SW480 (cell line): Measurements from ENCODE around the gene UNCX.
A peak's percentile ranks its signal among the peaks of the same experiment; 100 is the strongest.
"Not testable (repeated sequence)": the region's sequence is repeated elsewhere in the genome, so short reads cannot be mapped to it uniquely, and the experiment has no call there.

Source experiments
- DNase-seq: peaks from one replicate; pipeline ENCODE4 v3.0.0-alpha.2; 2016; ENCODE audit warnings: low spot score

UNCX gene

DNA sequence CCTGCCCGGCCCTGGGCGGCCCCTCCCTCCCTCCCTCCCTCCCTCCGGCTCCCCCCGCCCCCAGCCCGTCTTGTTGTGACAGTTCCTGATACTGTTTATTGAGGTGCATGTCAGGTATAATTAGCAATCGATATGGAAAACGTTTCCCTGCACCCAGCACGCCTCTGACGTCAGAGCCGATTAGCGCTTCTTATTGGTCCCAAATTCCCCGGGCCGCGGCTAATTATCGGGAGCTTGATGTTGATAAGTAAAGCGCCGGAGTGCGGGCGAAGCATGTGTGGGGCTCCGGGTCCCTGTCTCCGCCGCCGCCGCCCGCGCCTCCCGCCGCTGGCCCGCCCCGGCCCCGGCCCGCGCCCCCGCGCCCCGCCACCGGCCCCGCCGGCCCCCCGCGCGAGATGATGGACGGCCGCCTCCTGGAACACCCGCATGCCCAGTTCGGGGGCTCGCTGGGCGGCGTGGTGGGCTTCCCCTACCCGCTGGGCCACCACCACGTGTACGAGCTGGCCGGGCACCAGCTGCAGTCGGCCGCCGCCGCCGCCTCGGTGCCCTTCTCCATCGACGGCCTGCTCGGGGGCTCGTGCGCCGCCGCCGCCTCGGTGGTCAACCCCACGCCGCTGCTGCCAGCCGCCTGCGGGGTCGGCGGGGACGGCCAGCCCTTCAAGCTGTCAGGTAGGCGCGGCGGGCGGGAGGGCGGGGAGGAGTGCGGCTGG lies at the start of gene UNCX:
UNCX (plus strand) TSS at position 250 of the 710 bp plus-strand sequence; CDS start at position 396, 146 bp downstream.
- DNase-seq = no peak

DNA sequence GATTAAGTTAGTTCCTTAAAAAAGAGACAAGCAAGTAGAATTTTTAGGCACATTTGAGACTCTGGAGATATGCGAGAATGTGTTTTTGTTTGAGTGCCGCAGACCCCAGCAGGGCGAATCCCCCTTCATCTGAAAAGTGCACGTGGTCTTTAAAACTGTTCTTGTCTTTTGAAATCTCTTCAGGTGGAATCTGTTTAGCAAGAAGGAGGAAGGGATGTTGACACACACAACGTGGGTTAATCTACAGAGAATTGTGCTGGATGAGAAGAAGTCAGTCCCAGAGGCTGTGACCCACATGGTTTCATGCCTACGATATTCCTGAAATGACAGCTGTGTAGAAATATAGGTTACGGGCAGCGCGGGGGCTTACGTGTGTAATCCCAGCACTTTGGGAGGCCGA lies 45.5 kb upstream of the UNCX start:
- no peak for DNase-seq

DNA sequence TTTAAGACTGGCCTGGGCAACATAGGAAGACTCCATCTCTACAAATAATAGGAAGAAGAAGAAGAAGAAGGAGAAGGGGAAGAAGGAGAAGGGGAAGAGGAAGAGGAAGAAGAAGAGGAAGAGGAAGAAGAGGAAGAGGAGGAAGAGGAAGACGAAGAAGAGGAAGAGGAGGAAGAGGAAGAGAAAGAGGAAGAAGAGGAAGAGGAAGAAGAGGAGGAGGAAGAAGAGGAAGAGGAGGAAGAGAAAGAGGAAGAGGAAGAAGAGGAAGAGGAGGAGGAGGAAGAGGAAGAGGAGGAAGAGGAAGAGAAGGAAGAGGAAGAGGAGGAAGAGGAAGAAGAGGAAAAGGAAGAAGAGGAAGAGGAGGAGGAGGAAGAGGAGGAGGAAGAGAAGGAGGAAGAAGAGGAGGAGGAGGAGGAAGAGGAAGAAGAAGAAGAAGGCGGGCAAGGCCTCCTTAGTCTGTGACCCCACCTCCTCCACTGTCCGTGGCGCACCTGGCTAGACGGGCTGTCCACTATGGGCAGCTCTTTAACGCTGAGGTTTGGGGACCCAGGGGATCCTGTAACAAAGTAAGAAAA lies 43.9 kb upstream of the UNCX start:
- DNase-seq = no peak

DNA sequence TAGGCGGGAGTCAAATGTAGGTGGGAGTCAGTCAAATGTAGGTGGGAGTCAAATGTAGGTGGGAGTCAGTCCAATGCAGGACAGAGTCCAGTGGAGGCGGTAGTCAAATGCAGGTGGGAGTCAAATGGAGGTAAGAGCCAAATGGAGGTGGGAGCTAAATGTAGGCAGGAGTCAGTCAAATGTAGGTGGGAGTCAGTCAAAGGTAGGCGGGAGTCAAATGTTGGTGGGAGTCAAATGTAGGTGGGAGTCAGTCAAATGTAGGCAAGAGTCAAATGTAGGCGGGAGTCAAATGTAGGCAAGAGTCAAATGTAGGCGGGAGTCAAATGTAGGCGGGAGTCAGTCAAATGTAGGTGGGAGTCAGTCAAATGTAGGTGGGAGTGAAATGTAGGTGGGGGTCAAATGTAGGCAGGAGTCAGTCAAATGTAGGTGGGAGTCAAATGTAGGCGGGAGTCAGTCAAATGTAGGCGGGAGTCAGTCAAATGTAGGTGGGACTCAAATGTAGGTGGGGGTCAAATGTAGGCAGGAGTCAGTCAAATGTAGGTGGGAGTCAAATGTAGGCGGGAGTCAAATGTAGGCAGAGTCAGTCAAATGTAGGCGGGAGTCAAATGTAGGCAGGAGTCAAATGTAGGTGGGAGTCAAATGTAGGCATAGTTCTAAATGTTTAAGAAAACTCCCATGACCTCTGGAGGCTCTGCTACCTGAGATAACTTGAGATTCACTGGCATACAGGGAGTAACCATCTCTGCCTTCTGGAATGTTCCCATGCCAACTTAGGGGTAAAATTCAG lies 42.5 kb upstream of the UNCX start:
- no peak for DNase-seq

DNA sequence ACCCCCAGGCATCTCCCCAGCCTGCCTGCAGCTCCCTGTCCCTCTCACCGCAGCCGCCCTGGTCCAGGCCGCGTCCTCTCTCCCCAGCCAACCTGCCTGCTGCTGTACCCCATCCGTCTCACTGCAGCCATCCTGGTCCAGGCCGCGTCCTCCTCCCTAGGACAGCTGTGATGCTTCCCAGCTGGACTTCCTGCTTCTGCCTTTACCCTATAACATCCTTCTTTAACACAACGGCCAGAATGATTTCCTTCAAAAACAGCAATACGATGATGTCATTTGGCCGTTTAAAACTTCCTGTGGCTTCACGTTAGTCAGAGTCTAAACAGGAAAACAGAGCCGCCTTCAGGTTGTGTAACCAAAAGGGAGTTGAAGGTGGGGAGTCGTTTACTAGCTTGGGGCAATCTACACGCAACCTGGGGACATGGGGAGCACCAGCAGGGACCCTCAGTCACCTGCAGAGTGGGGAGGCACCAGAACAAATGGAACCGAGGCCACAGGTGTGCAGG lies 40.4 kb upstream of the UNCX start:
- DNase-seq = peak; percentile 55

DNA sequence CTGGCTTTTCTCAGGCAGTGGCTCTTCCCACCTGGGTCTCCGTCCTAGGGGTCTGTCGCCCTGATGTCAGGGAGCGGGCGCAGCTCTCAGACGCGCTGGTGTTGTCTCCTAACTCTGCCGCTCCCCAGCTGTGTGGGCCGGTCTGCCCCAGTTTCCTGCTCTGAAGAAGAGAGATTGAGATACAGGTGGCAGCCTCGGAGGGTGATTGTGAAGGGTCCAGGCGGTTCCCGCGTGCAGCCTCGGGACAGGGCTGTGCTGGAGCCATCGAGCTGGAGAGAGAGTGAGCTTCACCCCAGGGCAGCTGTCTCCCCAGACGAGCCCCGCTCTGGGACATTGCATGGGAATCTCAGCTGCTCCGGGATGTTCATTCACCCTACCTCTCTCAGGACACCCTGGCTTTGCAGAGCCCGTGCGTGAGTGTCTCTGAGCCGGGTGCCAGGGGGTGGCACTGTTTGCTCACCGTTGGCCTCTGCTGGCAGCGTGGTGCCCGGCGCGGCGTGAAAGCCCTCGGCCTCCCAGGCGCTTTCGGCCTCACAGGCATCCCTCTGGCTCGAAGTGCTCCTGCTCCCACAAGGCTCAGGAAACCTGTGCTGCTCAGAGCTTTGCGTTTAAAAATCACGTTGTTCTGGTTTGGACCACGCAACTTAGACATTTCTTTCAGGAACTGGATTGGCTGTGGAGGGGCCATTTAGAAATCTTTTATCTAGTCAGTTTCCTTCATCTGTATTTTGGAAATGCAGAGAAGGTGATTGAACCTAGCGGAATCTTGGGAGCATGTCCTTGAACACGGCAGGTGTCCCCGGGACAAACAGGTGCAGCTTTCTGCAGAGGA lies 38.9 kb upstream of the UNCX start:
- peak; percentile 81 for DNase-seq

DNA sequence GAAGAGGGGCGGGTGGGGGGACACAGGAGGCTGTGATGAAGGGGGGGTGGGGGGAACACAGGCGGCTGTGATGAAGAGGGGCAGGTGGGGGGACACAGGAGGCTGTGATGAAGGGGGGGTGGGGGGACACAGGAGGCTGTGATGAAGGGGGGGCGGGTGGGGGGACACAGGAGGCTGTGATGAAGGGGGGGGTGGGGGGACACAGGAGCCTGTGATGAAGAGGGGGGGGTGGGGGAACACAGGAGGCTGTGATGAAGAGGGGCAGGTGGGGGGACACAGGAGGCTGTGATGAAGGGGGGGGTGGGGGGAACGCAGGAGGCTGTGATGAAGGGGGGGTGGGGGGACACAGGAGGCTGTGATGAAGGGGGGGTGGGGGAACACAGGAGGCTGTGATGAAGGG lies 36.2 kb upstream of the UNCX start:
- DNase-seq = not testable (repeated sequence)

DNA sequence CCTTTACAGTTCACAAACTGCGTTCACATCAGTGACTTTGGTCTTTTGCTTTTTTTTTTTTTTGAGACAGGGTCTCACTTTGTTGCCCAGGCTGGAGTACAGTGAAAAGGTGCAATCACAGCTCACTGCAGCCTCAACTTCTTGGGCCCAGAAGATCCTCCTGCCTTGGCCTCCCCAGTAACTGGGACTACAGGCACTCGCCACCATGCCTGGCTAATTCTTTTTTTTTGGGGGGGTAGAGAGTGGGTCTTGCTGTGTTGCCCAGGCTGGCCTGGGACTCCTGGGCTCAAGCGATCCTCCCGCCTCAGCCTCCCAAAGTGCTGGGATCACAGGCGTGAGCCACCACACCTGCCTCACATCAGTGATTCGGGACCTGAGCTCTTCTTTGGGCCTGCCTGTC lies 35.7 kb upstream of the UNCX start:
- no peak for DNase-seq

DNA sequence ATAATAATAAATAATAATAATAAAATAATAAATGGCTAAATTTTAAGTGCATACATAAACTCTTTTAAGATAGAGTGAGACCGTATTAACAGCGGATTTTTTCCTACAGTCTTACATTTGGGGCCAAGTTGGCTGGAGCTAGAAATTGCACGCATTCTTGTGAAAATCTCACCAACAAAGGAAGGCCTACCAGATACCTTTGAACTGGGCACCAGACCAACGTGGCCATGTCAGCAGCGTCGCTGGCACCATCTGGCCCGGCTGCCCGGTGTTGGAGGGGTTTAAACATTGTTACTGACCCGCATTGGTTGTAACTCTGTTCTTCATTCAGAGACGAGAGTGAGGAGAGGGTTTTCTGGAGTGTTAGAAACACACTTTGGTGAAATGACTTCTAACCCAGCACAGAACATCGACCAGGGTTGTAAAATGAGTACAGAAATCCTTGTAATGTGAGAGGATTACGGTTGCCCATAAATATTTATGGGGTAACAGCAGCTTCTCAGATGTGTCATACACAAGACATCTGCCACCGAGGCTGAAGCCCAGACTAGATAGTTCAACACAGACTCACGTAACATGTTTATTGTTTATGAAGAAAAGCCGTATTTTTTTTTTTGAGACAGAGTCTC lies 34.6 kb upstream of the UNCX start:
- DNase-seq = peak; percentile 80

DNA sequence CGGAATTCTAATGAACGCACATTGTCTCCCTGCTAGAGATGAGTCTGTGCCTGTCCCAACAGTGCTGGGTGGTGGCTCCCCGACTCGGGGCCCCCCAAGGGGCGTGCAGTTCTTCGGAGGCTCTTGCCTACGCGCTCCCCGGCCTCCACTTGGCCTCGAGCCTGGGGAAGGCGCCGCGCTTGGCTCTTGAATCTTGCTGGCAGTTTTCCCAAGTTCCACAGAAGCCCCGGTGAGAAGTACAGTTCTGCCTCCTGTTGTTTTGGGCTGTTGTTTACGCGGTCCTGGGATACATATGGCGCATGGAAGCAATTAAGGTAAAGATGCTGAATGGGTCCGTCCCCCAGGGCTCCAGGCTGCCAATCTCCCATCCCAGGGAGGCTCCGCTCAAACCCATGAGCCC lies 32.6 kb upstream of the UNCX start:
- DNase-seq = no peak

DNA sequence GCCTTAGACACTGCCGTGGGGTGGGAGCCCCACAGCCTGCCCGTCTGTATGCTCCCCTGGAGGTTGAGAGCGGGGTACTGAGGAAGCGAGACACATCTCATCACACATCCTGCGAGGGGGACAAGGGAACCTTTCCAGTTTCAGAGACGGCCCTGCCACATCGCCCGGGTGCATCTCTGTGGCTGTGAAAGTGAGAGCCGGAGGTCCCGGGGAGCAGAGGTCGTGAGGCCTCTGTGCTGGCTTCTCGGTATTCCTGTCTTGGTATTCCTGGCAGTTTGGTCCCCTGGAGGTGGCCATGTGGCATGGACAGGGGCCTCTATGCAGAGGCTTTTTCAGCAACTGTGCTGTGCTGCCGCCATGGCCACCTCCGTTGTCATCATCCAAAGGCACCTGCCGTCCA lies 30.8 kb upstream of the UNCX start:
- DNase-seq = no peak

DNA sequence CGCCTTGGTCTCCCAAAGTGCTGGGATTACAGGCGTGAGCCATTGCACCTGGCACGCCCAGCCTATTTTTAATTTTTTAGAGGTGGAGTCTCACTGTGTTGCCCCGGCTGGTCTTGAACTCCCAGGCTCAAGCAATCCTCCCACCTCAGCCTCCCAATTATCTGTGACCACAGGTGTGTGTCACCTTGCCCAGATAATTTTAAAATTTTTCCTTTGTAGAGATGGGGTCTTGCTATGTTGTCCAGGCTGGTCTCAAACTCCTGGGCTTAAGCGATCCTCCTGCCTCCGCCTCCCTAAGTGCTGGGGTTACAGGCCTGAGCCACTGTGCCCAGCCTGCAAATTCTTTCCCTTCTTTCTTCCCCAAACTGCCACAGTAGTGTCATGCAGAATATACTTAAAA lies 29.8 kb upstream of the UNCX start:
- DNase-seq = not testable (repeated sequence)

DNA sequence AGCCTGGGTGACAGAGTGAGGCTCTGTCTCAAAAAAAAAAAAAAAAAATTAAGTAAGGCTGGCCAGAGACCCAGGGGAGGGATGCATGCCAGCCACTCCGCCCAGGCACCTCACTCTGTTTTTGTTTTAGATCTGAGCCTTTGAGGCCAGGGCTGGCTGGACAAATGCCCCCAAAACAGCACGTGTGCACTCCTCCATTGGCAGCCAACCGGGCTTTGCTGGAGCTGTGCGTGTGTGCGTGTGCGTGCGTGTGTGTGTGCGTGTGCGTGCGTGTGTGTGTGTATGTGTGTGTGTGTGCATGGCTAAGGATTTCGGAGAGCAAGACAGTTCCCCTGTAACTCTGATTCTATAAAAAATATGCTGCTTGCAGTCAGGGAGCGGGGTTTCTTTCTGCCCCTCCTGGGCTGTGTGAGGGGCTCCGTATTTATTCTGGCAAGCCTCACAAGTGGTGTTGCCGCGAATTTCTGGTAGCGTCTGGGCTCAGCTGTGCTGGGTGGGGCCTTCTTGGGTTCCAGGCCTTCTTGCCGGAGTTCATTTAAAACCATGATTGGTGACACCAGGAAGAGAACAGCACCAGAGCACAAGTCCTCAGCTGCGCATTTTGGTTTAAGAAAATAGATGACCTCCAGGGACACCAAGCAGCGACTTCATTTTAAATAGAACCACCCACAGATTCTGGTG lies 28.1 kb upstream of the UNCX start:
- no peak for DNase-seq

DNA sequence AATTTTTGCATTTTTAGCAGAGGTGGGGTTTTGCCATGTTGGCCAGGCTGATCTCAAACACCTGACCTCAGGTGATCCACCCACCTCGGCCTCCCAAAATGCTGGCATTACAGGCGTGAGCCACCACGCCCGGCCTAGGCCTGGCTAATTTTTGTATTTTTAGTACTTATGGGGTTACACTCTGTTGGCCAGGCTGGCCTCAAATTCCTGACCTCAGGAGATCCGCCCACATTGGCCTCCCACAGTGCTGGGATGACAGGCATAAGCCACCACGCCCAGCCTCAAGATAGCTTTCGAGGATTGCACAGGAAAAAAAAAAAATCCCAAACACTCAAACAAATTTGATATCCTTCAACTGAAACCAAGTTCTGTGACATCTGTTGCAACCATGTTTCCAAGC lies 26.9 kb upstream of the UNCX start:
- not testable (repeated sequence) for DNase-seq

DNA sequence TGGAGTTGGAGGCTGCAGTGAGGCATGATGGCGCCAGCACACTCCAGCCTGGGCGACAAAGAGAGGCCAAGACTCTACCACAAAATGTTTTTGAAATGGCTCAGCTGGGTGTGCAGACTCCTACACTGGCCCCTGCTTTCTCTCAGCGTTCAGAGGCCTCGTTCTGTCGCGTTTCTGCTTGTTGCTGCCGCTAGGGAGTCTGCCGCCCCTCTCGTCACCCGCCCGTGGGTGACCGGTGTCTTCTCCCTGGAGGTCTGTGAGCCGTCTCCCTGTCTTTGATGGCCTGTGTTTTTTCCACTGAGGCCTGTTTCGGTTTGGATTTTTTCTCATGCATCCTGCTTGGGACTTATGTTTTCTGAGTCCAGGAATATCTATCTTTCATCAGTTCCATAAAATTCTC lies 23.6 kb upstream of the UNCX start:
- DNase-seq = no peak

DNA sequence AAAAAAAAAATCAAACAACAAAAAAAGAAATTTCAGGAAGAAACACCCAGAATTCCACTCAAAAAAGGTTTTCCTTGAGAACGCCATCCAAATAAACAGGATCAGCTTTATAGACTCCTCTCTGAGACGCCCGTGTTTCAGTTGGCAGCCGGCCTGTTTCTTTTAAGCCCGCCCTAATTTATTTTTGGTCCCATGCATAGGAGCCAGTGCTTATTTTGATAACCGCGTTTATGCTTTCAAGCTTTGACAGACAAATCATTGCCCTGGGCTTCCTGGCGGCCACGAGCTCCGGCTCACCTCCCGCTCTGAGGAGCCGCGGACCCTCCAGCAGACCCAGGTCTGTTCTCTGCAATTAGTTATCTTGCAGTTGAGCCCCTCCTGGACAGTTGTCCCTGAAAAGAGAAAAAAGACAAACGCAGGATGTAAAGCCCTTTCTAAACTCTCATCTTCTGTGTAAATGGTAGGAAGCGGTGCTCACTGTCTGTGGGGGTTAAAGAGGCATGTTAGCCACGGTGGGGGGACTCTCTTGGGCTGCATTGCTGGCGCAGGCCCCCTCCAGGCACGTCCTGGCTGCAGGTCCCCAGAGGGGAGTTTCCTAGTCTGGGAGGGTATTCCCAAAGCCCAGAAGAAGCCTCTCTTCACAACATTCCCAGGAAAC lies 22.2 kb upstream of the UNCX start:
- no peak for DNase-seq

DNA sequence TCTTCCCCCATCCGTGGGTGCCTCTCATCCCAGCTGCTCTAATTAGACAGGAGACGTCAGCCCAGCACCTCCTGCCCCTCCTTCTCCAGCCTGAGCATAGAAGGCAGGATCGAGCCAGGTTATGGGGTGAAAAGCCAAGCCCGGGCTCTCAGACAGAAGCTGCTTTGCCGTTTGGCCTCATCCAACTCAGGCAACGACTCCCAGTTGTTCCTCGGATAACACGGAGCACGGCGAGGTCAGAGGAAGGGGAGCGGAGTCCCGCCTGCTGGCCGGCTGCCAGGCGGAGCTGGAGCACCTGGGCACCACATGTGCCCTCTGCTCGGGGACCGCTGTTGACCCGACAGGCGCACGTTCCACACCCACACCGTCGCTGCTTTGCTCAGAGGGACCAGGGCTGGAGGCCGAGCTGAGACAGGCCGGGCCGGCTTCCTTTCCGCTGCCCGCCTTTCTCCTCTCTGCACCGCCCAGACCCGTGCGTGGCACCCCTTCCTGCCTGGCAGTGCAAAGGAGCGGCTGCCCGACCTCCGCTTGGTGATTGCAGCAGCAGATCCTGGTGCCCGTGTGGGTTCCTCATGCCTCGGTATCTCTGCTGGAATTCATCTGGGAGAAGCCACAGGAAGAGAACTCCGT lies 21.6 kb upstream of the UNCX start:
- DNase-seq = no peak

DNA sequence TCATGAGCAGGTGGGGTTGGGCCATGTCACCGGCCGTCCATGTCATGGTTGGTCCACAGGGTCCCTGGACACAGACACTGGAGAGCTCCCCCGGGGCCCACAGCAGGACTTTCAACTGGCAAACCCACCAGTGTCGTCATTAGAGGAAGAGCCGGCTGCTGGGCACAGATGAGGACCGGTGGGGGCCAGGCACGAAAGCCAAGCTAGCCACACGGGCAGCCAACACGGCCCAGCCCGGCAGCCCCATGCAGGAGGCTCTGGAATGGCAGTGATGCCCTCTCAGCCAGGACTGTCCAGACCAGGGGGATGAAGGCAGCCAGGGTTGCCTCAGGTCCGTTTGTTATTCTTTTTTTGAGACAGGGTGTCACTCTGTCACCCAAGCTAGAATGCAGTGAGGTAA lies 21.1 kb upstream of the UNCX start:
- no peak for DNase-seq

DNA sequence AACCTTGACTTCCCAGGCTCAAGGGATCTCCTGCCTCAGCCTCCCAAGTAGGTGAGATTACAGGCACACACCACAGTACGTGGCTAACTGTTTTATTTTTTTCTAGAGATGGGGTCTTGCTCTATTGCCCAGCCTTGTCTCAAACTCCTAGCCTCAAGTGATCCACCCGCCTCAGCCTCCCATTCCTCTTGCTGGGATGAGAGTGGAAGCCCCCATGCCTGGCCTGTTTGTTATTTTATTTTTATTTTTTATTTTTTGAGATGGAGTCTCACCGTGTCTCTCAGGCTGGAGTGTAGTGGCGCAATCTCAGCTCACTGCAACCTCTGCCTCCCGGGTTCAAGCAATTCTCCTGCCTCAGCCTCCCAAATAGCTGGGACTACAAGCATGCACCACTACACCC lies 20.6 kb upstream of the UNCX start:
- DNase-seq = not testable (repeated sequence)

DNA sequence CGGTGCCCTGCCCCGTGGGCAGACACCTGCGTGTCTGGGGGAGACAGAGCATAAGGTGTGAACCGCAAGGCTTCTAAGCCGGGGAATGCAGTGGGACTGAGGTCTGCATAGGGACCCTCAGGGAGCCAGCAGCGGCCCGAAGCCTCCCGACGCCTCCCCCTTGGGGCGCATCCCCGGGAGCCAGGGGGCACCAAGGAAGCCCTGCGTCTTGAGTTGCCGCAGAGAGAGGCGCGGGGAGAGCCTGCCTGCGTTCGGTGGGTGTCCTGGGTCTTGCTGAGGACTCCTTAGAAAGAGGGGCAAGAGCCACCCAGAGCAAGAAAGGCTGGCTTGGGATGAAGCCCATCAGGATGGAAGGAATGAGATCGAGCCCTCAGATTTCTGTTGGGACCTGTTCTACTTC lies 18.2 kb upstream of the UNCX start:
- no peak for DNase-seq
